HG03457 (cell line): Measurements from ENCODE around the gene PNPLA6.
"Not testable (repeated sequence)": the region's sequence is repeated elsewhere in the genome, so short reads cannot be mapped to it uniquely, and the experiment has no call there.

Experiments used
- ATAC-seq: cut with Tn5 transposase; IDR thresholded peaks from one replicate; pipeline ENCODE4 v1.9.1; 2021; ENCODE audit warnings: moderate number of reproducible peaks; ENCODE audit not compliant: unreplicated experiment

PNPLA6 gene

DNA sequence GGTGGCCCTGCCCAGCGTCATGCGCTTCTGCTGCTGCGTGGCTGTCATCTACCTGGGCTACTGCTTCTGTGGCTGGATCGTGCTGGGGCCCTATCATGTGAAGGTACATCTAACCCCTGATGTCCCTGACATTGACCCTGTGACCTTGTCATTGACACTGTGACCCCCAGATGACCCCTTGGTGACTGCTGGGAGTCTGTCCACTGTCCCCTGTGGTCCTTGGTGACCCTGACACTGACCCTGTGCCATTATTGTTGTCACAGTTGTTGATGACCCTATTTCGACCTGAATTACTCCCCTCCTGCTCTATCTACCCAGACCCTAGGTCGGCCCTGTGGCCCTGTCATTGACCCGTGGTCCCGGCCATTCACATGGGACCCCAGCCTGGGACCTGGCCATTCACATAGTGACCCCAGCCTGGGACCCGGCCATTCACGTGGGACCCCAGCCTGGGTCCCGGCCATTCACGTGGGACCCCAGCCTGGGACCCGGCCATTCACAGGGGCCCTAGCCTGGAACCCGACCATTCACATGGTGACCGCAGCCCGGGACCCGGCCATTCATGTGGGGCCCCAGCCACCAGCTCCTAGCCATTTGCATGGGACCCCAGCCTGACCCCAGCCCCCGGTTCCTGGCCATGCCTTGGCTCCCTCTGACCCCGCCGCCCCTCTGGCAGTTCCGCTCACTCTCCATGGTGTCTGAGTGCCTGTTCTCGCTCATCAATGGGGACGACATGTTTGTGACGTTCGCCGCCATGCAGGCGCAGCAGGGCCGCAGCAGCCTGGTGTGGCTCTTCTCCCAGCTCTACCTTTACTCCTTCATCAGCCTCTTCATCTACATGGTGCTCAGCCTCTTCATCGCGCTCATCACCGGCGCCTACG lies 5.7 kb upstream of the PNPLA6 start:
- no peak for ATAC-seq

DNA sequence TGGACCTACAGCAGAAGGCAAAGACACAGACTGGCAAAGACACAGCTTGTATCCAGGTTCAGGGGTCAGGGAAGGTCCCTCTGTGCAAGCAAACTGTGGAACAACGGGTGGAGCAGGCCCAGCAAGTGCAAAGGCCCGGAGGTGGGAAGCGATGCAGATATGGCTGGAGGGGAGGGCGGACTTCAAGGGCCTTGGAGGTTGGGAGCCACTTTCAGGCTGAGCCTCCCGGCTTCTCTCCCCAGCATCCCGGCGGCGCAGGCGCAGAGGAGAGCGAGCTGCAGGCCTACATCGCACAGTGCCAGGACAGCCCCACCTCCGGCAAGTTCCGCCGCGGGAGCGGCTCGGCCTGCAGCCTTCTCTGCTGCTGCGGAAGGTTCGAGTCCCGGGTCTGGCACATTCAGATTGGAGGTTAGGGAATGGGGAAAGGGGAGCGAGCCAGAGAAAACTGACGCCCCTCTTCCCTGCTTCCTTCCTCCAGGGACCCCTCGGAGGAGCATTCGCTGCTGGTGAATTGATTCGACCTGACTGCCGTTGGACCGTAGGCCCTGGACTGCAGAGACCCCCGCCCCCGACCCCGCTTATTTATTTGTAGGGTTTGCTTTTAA lies 2.1 kb upstream of the PNPLA6 start:
- no peak for ATAC-seq

DNA sequence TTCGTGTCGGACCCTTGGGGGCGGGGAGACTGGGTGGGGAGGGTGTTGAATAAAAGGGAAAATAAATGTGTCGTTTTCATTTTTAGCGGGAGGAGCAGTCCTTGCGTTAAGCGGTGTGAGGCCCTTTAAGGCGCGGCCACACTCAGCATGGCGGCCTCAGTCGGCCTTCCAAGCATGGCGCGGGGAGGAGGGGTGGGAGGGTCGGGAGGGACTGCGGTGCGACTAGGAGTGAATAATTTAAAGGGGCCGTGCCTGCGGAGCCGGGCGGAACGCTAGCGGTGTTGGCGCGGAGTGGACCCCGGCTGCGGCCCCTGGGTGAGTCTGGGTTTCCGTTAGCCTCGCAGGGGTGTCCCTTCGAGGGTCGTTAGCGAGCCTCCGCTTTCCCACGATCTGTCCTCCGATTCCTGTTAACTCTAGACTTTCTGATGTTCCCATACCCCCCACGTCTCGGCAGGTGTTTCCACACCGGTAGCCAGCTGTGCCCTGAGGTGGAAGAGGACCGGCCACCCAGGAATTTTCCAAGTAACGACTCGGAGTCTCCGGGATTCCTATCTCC lies 1.5 kb upstream of the PNPLA6 start:
- no peak for ATAC-seq

DNA sequence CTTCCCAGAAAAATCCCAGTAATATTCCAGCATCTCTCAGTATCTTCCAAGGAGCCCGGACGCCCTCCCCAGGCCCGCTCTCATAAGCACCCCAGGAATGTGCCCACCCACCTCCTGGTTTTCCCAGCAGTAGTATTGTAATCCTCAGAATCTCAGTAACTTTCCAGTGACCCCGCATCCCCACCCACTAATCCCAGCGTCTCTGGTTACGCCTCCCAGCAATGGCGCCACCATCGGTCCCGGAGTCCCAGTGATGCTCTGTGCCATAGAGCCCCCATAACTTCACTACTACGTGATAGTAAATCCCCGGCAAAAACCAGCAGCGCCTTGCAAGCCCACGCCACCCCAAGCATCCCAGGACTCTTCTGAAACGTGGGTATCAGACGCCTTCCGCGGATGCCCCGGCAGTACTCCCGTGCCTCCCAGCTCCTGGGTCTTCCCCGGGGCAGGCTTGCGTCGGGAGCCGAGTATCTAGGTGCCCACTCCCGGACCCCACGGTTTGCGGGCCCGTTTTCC lies 928 bp upstream of the PNPLA6 start:
- no peak for ATAC-seq

DNA sequence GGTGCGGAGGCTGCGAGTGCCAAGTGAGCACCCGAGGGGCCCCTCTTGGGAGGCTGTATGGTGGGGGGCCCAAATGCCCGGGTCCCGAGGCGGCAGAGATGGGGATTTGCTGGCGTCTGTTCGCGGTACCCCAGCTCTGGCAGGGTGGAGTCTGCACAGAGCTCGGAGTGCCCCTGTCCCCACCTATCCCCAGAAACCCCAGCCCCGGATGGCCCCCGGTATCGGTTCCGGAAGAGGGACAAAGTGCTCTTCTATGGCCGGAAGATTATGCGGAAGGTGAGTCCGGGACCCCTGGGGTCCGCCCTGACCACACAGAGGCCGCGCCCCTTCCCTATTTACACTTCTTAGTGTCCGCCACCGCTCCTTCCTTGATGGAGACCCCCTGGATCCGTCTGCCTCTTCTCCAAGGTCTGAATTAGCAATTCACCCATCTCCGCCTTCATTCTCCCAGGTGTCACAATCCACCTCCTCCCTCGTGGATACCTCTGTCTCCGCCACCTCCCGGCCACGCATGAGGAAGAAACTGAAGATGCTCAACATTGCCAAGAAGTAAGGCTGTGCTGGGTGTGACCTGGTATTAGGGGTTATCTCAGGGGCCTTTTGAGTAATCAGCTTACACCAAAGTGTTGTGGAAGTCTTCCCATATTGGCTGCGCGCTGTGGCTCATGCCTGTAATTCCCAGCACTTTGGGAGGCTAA lies 630 bp downstream of the PNPLA6 start:
- ATAC-seq, result no peak

DNA sequence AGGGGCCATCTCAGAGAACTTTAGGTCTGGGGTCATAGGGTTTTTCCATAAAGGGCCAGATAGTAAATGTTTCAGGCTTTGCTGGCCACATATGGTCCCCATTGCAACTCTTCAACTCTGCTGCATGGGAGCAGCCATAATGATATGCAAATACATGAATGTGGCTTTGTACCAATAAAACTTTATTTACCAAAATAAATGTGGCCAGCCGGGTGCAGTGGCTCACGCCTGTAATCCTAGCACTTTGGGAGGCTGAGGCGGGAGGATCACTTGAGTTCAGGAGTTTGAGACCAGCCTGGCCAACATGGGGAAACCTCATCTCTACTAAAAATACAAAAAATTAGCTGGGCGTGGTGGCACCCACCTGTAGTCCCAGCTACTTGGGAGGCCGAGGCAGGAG lies 3.5 kb downstream of the PNPLA6 start:
- not testable (repeated sequence) for ATAC-seq

DNA sequence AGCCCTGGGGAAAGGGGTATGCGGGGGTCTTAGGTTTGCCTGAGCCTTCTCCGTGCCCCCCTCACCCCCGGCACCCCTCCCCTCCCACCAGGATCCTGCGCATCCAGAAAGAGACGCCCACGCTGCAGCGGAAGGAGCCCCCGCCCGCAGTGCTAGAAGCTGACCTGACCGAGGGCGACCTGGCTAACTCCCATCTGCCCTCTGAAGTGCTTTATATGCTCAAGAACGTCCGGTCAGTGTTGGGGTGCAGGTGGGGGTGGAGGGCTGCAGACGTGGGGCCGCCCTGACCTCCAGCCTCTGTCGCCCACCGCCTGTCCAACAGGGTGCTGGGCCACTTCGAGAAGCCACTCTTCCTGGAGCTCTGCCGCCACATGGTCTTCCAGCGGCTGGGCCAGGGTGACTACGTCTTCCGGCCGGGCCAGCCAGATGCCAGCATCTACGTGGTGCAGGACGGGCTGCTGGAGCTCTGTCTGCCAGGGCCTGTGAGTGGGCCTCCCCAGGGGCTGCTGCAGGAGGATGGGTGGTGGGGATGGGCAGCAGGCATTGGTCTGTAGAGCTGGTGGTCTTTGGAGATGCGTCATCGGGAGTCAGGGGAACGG lies 4.4 kb downstream of the PNPLA6 start:
- ATAC-seq, result no peak

DNA sequence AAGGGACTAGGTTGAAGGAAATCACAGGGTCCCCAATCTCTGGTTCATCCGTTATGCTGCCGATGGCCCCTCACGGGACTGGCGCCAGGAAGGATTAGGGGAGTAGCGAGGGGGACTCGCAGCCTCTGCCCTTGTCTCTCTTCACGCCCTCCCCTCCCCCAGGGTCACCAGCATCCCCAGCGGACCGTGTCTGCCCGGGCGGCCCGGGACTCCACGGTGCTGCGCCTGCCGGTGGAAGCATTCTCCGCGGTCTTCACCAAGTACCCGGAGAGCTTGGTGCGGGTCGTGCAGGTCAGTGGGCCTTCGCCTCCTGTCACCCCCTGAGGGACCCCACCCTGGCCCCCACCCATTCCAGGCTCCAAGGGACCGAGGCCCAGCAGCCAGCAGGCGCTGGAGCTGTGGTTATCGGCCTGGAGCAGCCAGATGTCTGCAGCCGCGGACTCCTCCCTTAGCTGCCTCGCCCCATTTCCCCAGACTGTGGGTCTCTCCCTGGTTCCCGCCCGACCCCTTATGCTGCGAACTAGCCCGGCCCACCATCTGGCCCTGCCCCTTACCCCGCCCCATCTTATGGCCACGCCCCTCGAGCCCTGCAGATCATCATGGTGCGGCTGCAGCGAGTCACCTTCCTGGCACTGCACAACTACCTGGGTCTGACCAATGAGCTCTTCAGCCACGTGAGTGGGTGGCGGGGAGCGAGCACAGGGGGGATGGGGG lies 5.4 kb downstream of the PNPLA6 start:
- no peak for ATAC-seq

DNA sequence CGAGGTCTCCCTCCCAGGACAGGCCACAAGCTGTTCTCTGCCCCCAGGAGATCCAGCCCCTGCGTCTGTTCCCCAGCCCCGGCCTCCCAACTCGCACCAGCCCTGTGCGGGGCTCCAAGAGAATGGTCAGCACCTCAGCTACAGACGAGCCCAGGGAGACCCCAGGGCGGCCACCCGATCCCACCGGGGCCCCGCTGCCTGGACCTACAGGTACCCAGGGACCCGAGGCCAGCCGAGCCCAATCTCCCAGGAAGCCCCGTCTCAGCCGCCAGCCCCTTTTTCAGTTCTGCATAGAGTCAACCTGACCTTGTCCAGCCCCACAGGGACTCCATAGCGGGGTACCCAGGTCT lies 5.9 kb downstream of the PNPLA6 start:
- ATAC-seq, result no peak

DNA sequence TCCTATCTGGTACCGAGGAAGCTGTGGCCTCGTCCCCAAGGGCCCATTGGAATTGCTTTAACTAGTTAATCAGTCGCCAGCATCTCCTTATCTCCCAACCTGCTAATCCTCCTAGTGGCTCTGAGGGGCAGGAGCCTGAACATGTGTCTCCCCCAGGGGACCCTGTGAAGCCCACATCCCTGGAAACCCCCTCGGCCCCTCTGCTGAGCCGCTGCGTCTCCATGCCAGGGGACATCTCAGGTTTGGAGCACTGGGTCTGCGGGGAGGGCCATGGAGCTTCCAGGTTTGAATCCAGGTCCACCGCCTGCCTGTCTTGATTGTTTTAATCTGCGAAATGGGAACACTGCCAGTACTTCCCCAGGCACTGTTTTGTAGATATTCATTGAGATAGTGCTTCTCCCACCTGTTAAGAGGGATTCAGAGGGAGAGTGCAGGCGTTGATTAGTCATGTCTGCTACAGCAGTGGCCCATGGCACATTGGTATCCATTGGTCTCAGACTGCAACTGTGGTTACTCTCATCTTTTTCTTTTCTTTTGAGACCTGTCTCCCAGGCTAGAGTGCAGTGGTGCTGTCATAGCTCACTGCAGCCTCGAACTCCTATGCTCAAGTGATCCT lies 6.4 kb downstream of the PNPLA6 start:
- ATAC-seq, result no peak

DNA sequence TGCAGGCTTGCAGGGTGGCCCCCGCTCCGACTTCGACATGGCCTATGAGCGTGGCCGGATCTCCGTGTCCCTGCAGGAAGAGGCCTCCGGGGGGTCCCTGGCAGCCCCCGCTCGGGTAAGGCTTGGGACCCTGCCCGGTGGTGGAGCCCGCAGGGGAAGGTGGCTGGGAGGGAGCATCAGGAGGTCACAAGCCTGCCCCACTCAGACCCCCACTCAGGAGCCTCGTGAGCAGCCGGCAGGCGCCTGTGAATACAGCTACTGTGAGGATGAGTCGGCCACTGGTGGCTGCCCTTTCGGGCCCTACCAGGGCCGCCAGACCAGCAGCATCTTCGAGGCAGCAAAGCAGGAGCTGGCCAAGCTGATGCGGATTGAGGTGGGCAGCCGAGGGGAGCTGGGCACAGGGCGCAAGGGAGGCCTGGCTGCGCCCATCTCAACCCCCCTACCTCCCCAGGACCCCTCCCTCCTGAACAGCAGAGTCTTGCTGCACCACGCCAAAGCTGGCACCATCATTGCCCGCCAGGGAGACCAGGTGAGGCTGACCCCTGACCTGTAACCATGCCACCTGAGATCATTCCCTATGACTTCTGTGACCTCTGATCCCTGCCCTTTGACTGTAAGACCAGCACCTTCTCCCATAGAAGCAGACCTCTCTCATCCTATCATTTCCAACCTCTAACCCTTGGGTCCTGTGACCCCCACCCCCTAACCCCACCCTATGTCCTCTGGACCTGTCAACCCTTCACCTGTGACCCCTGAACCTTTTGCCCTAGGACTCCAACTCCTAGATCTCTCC lies 7.2 kb downstream of the PNPLA6 start:
- no peak for ATAC-seq

DNA sequence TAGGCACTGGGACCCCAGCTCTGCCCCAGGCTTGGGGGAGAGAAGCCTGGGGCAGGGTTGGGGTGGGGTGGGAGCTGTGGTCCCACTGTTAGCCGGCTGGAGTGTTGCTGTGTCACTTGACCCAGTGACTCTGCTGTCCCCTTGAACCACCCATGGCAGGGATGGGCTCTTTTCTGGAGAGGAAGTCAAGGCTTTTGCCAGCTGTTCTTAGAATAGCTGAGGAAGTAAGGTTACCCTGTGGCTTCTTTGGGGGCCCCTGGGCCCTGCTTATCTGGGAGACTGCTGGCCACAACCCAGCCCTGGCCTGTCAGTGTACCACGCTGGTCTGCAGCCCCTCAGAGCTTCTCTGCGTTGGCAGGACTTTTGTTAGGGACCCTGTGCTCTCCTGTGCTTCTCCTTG lies 9.1 kb downstream of the PNPLA6 start:
- no peak for ATAC-seq

DNA sequence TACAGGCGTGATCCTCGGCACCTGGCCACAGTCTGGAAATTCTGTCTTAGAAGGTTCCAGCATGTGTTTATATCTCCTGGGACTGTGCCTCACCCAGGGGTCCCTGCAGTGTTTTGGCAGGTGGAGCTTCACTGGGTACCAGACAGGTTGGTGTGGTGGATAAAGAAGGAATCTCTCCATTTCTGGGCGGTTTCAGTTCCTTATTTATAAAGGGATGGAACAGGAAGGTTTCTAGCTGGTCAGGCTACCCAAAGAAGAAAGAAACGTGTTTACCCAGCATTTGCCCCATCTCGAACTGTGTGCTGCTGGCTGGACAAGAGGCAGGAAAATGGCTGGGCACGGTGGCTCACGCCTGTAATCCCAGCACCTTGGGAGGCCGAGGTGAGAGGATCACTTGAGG lies 9.8 kb downstream of the PNPLA6 start:
- ATAC-seq, result no peak

DNA sequence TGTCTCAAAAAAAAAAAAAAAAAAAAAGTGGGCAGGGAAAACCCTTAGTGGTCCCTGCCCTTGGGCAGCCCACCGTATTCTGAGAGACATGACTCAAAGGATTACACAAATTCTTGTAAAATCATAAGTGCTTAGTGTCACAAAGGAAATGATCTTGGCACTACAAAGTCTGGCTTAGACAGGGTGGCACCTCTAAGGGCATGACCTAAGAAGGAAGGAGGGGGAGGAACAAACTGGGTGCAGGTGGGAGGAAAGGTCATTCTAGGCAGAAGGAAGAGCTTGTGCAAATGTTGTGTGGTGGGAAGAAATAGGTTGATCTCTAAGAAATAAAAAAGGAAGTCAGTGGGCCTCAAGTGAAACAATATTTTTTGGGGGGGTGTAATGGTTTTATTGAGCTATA lies 10.4 kb downstream of the PNPLA6 start:
- no peak for ATAC-seq

DNA sequence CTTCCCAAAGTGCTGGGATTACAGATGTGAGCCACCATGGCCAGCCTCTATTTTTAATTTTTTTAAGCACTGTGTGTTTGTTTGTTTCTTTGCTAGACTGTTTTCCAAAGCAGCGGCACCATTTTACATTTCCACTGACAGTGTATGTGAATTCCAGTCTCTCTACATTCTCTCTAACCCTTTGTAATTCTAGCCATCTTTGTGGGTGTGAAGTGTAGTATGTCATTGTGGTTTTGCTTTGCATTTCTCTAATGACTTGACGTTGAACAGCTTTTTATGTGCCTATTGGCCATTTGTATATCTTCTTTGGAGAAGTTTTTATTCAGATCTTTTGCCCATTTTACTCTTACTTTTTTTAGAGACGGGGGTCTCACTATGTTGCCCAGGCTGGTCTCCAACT lies 11.6 kb downstream of the PNPLA6 start:
- ATAC-seq, result no peak

DNA sequence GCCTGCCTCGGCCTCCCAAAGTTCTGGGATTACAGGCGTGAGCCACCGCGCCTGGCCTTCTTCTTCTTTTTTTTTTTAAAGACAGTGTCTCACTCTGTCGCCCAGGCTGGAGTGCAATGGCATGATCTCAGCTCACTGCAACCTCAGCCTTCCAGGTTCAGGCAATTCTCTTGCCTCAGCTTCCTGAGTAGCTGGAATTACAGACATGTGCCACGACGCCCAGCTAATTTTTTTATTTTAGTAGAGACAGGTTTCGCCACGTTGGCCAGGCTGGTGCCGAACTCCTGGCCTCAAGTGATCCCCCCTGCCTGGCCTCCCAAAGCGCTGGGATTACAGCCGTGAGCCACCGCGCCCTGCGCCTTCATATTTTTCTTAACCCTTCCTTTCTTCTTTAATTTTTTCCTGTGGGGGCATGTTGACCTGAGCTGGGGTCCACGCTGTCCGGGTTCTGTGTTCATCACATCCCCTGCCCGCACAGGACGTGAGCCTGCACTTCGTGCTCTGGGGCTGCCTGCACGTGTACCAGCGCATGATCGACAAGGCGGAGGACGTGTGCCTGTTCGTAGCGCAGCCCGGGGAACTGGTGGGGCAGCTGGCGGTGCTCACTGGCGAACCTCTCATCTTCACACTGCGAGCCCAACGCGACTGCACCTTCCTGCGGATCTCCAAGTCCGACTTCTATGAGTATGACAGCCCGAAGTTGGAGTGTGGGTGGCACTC lies 14.1 kb downstream of the PNPLA6 start:
- ATAC-seq, result no peak

DNA sequence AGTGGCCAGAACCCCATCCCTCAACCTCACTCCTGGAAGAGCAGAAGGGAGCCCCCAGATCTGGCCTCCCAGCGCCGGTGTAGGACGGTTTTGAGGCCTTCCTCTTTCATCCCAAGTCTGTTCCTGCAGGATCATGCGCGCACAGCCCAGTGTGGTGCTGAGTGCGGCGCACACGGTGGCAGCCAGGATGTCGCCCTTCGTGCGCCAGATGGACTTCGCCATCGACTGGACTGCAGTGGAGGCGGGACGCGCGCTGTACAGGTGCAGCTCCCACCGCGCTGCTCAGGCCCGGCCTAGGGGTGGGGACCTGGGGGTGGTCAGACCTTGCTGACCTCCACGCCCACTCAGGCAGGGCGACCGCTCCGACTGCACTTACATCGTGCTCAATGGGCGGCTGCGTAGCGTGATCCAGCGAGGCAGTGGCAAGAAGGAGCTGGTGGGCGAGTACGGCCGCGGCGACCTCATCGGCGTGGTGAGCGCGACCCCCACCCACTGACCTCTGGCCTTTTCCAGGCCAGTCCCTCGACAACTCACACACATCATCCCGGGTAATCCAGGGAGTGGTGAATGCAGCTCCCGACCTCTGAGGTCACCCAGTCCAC lies 14.8 kb downstream of the PNPLA6 start:
- no peak for ATAC-seq
